HG03469 (cell line): Measurements from ENCODE around the gene CD34.
"Not testable (repeated sequence)": the region's sequence is repeated elsewhere in the genome, so short reads cannot be mapped to it uniquely, and the experiment has no call there.

Experiments used
- ATAC-seq: cut with Tn5 transposase; IDR thresholded peaks from one replicate; pipeline ENCODE4 v1.9.1; 2021; ENCODE audit warnings: mild to moderate bottlenecking, moderate library complexity, moderate number of reproducible peaks; ENCODE audit not compliant: unreplicated experiment

Gene CD34, protein sequence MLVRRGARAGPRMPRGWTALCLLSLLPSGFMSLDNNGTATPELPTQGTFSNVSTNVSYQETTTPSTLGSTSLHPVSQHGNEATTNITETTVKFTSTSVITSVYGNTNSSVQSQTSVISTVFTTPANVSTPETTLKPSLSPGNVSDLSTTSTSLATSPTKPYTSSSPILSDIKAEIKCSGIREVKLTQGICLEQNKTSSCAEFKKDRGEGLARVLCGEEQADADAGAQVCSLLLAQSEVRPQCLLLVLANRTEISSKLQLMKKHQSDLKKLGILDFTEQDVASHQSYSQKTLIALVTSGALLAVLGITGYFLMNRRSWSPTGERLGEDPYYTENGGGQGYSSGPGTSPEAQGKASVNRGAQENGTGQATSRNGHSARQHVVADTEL

GRCh38 chr1:207910591-207911354 is at the start of gene CD34:
TSS of gene CD34 (minus strand) at chr1:207911125. CDS start at chr1:207911080, 45 bp downstream.
- no peak for ATAC-seq

GRCh38 chr1:207960346-207960745 is 49.4 kb upstream of the CD34 start:
- no peak for ATAC-seq

DNA sequence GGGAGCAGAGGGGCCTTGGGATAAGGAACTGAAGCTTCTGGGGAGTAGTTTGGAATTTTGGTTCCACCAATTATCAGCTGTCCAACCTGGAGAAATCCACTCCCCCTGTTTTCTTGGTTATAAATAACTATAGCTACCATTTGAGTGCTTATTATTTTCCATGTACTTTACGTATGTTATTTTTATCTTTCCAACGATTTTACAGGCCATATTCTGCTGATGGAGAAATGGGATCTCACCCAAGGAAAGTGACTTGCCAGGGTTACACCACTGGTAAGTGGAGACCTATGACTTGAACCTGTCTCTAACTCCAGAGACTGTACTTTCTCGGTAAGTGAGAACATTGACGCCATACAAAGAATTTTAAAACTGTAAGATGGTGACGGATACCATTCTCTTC is 49.0 kb upstream of the CD34 start:
- ATAC-seq: no peak

GRCh38 chr1:207959141-207959825 is 48.4 kb upstream of the CD34 start:
- ATAC-seq: no peak

DNA sequence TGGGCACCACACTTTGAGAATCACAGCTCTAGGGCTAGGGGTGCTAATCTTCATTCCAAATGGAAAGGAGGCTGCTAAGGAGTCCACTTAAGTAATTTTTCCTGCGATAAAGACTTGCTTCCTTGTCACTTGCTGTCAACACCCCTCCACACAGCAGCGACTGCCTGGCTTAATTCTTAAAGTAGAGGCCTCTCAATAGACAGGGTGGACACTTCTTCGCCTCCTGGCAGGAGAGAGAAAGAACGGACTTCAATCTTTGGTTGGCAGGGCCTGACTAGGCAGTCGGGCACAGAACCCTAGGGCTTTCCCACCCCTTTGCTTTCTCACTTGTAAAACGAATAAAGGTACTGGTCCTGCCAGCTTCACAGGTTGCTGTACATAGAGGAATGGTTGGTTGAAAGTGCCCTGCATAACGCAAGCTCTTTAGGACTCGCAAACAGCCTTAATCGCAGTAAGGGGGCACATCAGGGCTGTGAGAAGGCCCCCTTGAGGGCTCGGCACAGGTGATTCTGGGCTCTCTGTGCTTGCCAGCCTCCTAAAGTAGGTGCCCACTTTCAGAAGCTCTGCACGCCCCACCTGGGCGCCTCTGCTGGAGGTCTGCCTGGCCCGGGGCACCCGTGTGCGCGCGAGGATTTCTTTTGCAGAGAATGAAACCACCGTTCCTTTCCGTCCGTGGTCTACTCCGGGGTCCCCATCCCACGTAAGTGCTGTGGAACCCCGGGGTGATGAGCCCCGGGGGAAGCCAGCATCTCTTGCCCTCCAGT is 47.6 kb upstream of the CD34 start:
- no peak for ATAC-seq

GRCh38 chr1:207956986-207957385 is 46.1 kb upstream of the CD34 start:
- ATAC-seq: no peak

GRCh38 chr1:207954104-207954503 is 43.2 kb upstream of the CD34 start:
- no peak for ATAC-seq

DNA sequence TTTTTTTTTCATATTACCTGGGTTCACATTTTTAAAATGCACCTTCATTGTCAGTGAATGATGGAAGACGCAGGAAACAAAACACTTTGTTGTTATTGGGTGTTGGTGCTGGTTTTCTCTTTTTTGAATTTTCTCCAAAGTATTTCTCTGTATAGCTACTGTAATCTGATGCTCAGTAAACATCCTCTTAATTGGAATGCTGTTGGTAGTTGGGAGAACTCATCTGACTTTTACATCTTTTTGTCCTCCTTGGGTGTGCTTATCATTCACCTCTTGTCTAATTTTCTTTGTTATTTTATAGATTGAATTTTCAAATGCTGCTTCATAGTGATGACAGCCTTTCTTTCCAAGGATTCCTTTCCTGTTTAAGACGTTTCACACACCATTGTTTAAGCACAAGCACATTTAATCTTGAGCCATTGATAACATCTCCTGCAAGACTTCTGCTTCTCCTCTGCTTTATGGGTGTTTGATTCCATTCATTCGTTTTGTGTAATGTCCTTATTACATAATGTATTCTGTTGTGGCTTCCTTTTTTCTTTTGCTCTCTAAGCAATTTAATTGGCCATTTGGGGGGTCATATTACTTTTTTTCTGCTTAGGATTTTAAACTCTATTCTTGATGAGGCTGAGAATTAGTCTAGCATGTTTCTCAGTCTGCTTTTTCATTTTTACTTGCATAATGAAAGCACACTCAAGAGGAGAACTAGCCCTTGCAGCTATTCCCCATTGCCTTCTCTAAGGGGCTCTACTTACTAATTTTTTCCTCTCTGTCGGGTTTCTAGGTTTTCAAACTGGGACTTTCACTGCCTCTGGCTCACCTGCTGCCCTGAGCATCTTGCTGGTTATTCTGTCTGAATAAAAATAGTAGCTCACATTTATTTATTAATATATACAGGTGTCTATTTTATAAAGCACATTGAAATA is 42.0 kb upstream of the CD34 start:
- ATAC-seq: no peak

DNA sequence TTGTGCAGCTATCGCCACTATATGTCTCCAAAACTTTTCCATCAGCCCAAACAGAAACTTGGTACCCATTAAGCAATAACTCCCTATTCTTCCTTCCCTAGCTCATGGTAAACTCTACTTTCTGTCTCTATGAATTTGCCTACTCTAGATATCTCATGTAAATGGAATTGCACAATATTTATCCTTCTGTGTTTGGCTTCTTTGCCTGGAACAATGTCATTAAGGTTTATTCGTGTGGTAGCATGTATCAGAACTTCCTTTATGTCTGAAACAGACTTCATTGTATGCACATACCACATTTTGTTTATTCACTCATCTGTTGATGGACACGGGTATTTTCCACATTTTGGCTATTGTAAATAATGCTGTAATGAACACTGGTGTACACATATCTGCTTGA is 40.7 kb upstream of the CD34 start:
- ATAC-seq: no peak

GRCh38 chr1:207950750-207951149 is 39.8 kb upstream of the CD34 start:
- no peak for ATAC-seq

- no peak for ATAC-seq
Observed at GRCh38 chr1:207949571-207950195, 38.8 kb upstream of the CD34 start.

GRCh38 chr1:207948536-207949250 is 37.8 kb upstream of the CD34 start:
- no peak for ATAC-seq

DNA sequence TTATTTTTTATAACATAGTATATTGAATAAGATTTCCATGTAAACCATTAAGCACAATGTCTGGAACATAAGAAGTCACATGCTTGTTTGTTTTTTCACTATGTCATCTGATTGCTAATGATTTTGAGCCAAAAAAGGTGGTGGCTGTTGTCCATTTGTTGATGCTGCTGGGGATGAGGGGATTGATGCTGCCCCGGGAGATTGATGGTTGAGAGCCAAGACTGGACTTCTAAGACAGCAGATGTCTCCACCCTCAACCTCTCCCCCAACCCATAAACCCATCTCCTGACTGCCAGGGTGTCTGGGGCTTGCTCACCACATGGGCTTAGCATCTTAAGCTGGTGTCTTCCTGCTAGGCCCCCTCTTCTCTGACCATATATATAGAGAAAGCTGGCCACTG is 35.8 kb upstream of the CD34 start:
- no peak for ATAC-seq

DNA sequence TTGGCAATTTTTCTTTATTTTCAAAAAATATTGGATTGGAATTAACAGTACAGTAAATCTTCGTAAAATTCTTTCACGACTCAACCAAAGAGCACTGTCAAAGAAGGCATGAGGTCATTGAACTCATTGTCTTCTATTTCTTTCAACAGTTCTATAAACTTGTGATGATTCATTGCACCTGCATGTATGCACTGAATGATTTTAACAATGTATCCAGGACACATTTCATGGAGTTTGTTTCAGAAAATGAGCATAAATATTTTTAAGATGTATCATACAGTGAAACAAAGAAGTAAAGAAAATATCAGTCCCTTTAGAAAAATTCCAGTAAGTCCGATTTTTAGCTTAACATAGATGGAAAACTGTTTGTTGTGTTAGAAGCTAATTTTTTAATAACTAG is 33.6 kb upstream of the CD34 start:
- ATAC-seq: no peak

GRCh38 chr1:207942337-207942741 is 31.4 kb upstream of the CD34 start:
- not testable (repeated sequence) for ATAC-seq

- ATAC-seq: no peak
Observed at GRCh38 chr1:207941665-207942064, 30.7 kb upstream of the CD34 start.

DNA sequence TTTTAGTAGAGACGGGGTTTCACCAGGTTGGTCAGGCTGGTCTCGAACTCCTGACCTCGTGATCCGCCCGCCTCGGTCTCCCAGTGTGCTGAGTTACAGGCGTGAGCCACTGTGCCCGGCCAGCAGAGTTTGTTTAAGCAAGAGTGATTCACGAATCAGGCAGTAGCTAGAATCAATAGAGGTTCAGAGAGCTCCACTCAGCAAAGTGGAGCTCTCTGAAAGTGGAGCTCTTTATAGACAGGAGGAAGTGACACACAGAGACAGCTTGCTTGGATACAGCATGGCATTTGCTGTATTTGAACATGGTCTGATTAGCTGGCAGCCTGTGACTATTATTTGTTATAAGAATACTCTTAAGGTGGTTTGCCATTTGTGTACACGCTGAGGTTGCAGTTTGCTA is 27.1 kb upstream of the CD34 start:
- no peak for ATAC-seq

DNA sequence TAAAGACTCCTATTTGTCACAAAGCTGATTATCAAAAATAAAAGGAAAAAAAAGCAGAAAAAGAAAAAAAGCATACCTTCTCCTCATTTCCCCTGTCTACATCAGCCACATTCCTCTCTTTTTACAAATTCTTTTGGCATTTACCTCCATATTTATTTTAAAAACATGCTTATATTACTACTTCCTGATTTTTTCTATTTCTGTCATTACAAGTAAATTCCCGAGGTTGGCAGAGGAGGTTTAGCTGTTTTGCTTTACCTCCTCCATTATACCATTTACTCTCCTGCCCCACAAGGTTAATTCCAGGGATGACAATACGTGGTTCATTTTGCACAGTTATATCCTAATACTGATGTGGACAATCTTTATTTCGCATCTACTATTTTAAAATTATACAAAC is 26.3 kb upstream of the CD34 start:
- no peak for ATAC-seq

GRCh38 chr1:207935166-207935583 is 24.2 kb upstream of the CD34 start:
- ATAC-seq: peak; percentile 96
